Stomach smooth muscle (tissue), 2 donors: ENCODE results near the gene GRAP.
"Not testable (repeated sequence)": the region's sequence is repeated elsewhere in the genome, so short reads cannot be mapped to it uniquely, and the experiment has no call there.

ENCODE experiments used
- H3K27ac ChIP-seq: one replicate; pipeline ENCODE4 v1.7.0; 2013; ENCODE audit warnings: mild to moderate bottlenecking, low read length, inconsistent platforms
- H3K27me3 ChIP-seq, 2 donors: one replicate each; pipeline ENCODE4 v1.7.0; 2013; ENCODE audit warnings: low read length in 2 of 2; ENCODE audit not compliant: insufficient read depth in 2 of 2, control insufficient read depth in 1 of 2
- H3K36me3 ChIP-seq, 2 donors: one replicate each; pipeline ENCODE4 v1.7.0; 2013; ENCODE audit warnings: low read length in 2 of 2; ENCODE audit not compliant: control insufficient read depth in 2 of 2, insufficient read depth in 2 of 2
- H3K4me1 ChIP-seq: one replicate; pipeline ENCODE4 v1.7.0; 2013; ENCODE audit warnings: low read length; ENCODE audit not compliant: control insufficient read depth, insufficient read depth
- H3K4me3 ChIP-seq, 2 donors: one replicate each; pipeline ENCODE4 v1.7.0; 2013; ENCODE audit warnings: low read length in 2 of 2
- H3K9ac ChIP-seq, 2 donors: one replicate each; pipeline ENCODE4 v1.7.0; 2013; ENCODE audit warnings: low read length in 2 of 2, mild to moderate bottlenecking in 1 of 2
- H3K9me3 ChIP-seq, 2 donors: one replicate each; pipeline ENCODE4 v1.7.0; 2013; ENCODE audit warnings: low read length in 2 of 2; ENCODE audit not compliant: control insufficient read depth in 2 of 2
- donor health status: healthy.
- donor health status: Pancreatic carcinoma.

GRAP gene

DNA sequence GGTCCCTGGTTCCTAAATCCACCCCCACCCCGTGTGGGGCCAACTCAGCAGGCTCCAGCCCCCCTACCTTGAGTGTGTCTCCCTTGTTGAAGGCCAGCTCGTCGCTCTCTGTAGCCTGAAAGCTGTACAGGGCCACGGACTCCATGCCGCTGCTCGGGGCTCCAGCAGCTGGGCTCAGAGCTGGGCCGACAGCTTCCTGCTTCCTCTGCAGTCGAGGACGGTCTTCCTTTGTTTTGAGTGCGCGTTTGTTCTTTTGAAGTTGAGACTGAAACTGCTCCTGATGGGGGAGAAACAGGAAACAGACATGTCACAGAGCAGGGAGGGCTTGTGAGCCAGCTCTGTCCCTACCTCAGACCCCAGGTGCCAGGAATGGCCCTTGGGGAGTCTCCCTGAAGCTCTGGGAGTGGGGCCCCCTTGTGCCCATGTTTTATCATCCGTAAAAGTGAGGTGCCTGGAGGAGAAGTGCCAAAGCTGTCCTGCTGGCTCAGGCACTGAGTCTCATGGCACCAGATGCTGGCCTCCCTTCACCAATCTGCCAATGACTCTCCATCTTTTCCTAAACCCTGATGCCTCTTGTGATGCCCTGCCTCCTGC is at the start of gene GRAP:
Gene GRAP (minus strand): TSS at position 176 of the 594 bp plus-strand sequence. CDS start 31 bp downstream, at position 145.
- H3K9ac ChIP-seq, H3K36me3 ChIP-seq, H3K9me3 ChIP-seq, H3K27me3 ChIP-seq, H3K4me3 ChIP-seq, H3K4me1 ChIP-seq, H3K27ac ChIP-seq: not testable (repeated sequence)

DNA sequence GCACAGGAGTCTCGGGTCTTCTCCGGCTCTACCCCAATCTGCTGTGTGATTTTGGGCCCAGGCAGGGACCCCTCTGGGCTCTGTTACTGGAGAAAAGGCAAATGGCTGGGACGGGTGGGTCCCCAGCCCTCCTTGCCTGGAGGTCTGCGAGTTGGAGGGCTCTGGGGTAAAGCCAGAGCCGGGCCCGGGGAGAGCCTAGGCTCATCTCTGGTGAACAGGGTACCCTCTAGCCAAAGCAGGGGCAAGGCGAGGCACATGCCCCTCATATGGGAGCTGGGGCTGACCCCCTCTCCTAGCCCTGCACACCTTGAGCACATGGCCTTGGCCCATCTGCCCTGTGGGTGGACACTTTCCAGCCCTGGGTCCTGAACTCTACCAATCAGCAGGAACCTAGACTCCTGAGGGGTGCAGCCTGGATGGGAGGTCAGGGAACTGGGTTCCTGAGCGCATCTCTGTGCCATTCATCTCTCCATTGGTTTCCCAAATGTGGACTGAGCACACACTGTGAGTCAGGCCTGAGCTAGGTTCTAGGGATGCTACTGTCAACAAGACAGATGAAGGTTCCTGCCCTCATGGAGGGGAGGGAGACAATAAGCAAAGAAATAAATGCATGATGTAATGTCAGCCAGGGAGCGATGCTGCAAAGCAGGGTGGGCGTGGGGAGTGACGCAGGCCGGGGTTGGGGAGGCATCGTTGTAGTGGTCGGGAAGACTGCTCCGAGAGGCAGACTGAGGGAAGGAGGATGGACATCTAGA is 47.1 kb upstream of the GRAP start:
- H3K9me3 ChIP-seq, H3K4me3 ChIP-seq, H3K27ac ChIP-seq, H3K4me1 ChIP-seq, H3K36me3 ChIP-seq, H3K27me3 ChIP-seq: not testable (repeated sequence)
- H3K9ac ChIP-seq = peak overlapping the region in 1 of 2 donors; percentile 27

DNA sequence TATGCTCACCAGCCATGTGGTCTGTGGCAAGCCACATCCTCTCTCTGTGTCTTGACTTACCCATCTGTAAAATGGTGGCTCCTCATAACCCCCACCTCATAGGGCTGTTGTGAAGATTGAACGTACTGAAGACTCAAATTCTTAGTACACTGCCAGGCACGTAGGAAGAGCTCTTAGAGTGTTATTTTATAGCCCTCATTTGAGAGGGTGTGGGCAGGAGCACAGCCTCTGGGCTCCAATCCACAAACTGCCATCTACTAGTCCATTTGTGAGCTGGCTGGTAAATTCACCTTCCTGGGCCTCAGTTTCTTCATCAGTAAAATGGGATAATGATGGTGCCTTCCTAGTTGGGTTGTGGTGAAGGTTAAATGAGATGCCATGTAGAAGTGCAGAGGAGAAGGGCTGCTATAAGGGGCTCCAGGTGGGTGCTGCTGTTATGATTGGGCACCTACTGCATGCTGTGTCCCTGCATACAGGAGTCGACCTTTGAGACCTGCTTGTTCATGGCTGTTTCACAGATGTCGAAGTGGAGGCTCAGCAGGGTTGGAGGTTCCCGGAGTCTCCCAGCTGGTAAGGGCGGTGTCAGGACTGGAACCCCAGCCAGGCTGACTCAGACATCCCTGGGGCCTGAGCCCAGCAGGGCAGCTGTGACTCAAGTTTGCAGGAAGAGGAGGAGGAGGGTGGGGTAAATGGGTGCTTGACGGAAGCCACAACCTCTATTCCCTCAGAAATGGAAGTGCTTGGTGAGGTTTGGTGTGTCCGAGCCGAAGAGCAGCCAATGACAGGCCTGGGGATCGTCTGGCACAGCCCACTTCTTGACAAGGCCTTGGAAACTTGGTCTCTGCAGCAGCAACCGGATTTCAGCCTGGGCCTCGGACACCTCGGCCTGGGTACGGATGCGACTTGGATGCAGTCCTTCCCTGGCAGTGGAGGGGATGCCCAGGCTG is 46.3 kb upstream of the GRAP start:
- not testable (repeated sequence) for H3K9ac ChIP-seq, H3K27ac ChIP-seq, H3K4me1 ChIP-seq, H3K36me3 ChIP-seq, H3K27me3 ChIP-seq, H3K4me3 ChIP-seq, H3K9me3 ChIP-seq

DNA sequence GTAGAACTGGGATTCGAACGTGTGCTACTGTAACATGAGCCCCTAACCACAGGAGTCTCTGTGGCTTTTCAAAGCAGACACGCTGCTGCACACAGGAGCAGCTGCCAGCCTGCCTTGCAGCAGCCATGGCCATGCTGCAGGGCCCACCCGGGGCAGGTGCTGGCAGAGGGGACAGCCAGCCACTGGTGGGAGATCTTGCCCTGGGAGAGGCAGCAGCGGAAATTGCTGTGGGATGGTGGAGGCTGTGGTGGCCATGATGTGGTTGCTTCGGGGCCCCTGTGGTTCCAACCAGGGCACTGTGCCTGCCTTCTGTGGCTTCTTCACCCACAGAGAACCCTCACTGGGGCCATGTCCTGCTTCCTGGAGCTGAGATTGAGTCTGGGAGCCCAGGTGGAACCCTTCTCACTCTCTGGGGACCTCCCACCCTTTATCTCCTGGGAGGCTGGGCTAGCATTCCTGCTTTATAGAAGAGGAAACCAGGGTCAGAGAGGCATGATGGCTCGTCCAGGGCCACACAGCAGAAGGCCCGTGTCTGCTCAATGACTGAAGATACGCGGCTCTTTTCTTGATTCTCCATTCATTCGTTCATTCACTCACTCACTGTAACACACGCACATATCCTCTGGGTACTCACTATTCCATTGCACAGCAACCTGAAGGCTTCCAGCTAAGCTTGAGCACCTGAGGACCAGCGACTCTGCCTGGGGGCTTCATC is 43.5 kb upstream of the GRAP start:
- H3K36me3 ChIP-seq, H3K4me3 ChIP-seq, H3K9me3 ChIP-seq, H3K4me1 ChIP-seq, H3K27me3 ChIP-seq, H3K9ac ChIP-seq, H3K27ac ChIP-seq: not testable (repeated sequence)

DNA sequence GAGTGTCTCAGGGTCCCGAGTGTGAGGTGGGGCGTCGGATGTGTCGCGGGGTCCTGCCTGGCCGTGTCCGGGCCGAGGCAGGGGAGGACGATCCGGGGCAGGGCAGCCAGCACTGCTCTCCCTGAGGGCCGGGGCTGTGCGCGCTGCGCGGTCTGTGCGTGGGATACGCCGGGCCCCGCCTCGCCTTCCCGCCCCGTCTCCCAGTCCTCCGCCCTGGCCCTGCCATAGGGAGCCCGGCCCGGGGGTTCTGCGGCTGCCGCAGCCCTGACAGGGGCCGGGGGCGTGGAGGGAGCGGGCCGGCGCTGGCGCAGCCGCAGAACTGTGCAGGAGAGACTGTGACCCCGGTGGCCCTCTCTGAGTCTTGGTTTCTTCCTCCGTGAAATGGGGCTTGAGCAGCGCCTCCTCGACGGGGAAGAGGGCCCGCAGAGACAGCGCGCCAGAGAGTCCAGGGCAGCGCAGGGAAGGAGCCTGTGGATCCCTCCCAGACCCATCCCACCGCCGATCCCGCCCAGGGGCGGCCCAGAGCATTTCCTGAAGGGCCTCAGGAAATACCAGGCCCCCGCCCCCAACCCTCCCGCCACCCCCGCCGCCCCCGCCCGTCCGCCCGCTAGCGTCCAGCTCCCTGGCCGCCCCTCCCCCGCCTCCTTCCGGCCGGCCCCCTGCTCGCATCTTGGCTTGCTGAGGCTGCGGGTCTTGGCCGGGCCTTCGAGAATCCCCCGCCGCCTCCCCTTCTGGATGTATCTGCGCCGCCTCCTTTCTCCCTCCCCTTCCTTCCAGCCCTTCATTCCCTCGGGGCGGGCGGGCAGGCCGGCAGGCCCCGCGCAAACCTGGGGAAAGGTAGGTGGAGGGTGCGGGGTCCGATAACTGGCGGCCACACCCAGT is 42.3 kb upstream of the GRAP start:
- H3K4me1 ChIP-seq, H3K9me3 ChIP-seq, H3K4me3 ChIP-seq, H3K36me3 ChIP-seq, H3K27ac ChIP-seq, H3K27me3 ChIP-seq, H3K9ac ChIP-seq: not testable (repeated sequence)

DNA sequence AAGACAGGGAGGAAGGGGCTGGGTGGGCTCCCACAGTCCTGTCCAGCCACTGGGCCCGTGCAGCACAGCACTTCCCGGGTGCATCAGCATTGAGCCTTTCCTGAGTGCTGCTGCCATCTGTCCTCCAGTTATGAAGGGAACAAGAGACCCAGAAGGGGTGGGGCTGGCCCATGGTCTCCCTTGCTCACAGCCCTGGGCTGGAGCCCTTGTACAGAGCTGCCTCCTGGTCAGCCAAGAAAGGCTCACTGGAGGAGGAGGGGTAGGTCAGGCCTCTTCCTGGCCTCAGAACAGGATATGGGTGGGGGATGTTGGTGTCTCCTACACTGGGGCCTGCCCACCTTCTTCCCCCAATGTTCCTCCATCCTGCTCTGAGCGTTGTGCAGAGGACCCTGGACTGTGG is 30.6 kb upstream of the GRAP start:
- not testable (repeated sequence) for H3K27ac ChIP-seq, H3K4me1 ChIP-seq, H3K27me3 ChIP-seq, H3K9ac ChIP-seq, H3K9me3 ChIP-seq, H3K4me3 ChIP-seq, H3K36me3 ChIP-seq

DNA sequence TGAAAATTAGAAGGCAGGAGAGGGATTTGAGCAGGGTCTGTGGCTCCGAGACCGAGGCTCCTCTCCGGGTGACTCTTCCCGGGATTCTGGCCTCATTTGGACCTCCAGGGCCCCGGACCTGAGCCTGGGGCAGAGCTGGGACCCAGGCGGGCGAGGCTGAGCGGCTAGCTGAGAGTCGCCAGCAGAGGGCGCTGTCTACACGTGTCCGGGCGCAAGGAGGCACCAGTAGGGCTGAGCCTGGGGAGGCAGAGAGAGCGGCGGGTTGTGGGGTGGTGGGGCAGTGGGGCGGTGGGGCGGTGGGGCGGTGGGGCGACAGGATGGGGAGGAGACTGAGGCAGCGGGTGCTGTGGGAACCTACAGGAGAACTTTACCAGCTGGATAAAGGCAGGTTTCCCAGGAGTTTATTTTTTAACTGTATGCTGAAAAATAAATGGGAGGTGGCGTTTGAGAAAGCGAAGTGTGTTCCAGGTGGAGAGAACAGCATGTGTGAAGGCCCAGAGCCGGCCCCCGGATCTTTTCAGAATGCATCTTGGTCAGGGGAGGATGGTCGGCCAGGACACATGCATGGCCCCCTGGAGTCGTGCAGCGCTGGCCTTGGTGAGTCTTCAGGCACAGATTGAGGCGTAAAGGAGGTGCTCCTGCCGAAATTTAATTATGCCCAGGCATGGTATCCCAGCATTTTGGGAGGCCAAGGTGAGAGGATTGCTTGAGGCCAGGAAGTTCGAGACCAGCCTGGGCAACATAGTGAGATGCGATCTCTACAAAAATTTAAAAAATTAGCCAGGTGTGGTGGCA is 29.8 kb upstream of the GRAP start:
- not testable (repeated sequence) for H3K9me3 ChIP-seq, H3K36me3 ChIP-seq, H3K4me3 ChIP-seq, H3K27ac ChIP-seq, H3K4me1 ChIP-seq, H3K9ac ChIP-seq, H3K27me3 ChIP-seq

DNA sequence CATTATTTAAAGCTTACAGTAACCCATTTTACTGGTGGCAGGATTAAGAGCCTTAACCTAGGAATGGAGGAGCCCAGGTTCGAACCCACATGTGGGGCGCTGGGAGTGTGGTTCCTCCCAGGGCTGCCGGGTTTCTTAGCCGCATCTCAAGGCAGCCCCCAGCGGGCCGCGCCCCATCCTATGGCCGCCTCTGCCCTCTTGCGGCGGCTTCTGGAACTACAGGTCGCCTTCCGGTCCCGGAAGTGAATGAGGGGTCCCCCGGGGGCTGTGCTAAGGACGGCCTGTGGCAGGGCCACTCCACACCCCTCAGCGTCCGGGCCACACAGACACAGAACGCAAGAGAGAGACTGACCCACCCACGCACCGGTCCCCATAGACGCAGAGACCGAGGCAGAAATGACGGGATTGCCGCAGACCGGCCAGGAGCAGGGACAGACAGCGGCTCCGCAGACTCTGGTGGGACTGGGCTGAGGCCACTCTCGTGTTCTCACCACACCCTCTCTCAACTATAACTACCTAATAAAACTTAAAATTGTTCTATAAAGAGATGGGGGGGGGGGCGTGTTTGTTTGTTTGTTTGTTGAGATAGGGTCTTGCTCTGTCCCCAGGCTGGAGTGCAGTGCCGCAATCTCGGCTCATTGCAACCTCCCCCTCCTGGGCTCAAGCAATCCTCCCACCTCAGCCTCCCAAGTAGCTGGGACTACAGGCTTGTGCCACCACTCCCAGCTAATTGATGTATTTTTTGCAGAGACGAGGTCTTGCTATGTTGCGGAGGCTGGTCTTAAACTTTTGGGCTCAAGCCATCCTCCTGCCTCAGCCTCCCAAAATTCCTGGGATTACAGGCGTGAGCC is 23.8 kb upstream of the GRAP start:
- H3K4me3 ChIP-seq, H3K36me3 ChIP-seq, H3K27ac ChIP-seq, H3K4me1 ChIP-seq, H3K9ac ChIP-seq, H3K27me3 ChIP-seq, H3K9me3 ChIP-seq: not testable (repeated sequence)

DNA sequence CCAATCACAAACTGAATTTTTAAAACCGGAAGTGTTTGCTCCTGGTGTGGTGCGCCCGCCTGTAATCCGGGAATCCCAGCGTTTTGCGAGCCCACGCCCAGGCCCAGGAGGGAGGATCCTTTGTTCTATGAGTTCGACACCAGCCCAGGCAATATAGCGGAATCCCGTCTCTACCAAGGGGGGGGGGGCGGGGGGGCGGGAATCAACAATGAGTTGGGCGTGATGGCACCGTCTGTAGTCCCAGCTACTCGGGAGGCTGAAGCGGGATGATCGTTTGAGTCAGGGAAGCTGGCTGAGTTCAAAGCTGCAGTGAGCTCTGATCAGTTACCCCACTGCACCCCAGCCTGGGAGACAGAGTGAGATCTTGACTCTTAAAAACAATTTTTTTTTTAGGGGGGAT is 17.6 kb upstream of the GRAP start:
- not testable (repeated sequence) for H3K9me3 ChIP-seq, H3K4me3 ChIP-seq, H3K27ac ChIP-seq, H3K36me3 ChIP-seq, H3K27me3 ChIP-seq, H3K4me1 ChIP-seq, H3K9ac ChIP-seq
